ENCODE results near the gene CTSK. TPM values are rescaled to one million over a fixed set of nuclear protein-coding genes. Genes with fewer than 3 reads are reported as not detected.

The CTSK gene
- total RNA-seq, 4 donors from 2014 or later = 3.0 to 71.7 (median 38.5) TPM

GRCh38 chr1:150829751-150830150, 21.7 kb upstream of the CTSK start:
- no peaks in the 10 kb centered on the region for H3K4me1 ChIP-seq
- H3K36me3 ChIP-seq = peaks cover 0 to 100% (median 35%) of the 10 kb centered on the region in 3 donors
- WGBS, 2 donors = 86 to 87% methylated on average over 5 to 7 of the region's 7 CpGs
- no peaks in the 10 kb centered on the region for H3K27me3 ChIP-seq
- H3K4me3 ChIP-seq = no peak overlapping the region
- TF ChIP-seq POLR2A (IDR thresholded peaks at IDR 0.05) (no peak), CTCF (IDR thresholded peaks at IDR 0.05) (peak in 3 of 6 experiments; percentile 12 to 40 (median 22))
- intact Hi-C loops (cut with DNase I) = no loop called here
- H3K27ac ChIP-seq = no peak overlapping the region
- no peaks in the 10 kb centered on the region for H3K9me3 ChIP-seq
- no peak for DNase-seq

- H3K27ac ChIP-seq = no peak overlapping the region
- H3K4me1 ChIP-seq = no peaks in the 10 kb centered on the region
- no peaks in the 10 kb centered on the region for H3K27me3 ChIP-seq
- intact Hi-C loops (cut with DNase I) = no loop called here
- peaks cover 0 to 100% (median 53%) of the 10 kb centered on the region in 3 donors for H3K36me3 ChIP-seq
- no peak for TF ChIP-seq POLR2A (IDR thresholded peaks at IDR 0.05)
- TF ChIP-seq CTCF (IDR thresholded peaks at IDR 0.05) = no peak
- H3K4me3 ChIP-seq = no peak overlapping the region
- no peaks in the 10 kb centered on the region for H3K9me3 ChIP-seq
- DNase-seq = no peak
- 87 to 100% methylated on average over 1 of the region's 1 CpG for WGBS, 2 donors
Observed at GRCh38 chr1:150826299-150826698, 18.2 kb upstream of the CTSK start.

GRCh38 chr1:150820730-150821512, 12.9 kb upstream of the CTSK start:
- Histone ChIP-seq H3K4me3 (no peak overlapping the region), H3K27me3 (no peaks in the 10 kb centered on the region), H3K36me3 (peaks cover 9 to 100% (median 53%) of the 10 kb centered on the region in 3 donors), H3K4me1 (no peaks in the 10 kb centered on the region), H3K27ac (no peak overlapping the region), H3K9me3 (no peaks in the 10 kb centered on the region)
- DNase-seq = no peak
- TF ChIP-seq POLR2A (IDR thresholded peaks at IDR 0.05) = no peak
- intact Hi-C loops (cut with DNase I) = no loop called here
- WGBS, 2 donors = 69 to 71% methylated on average over 7 of the region's 7 CpGs

GRCh38 chr1:150815871-150816270, 7.8 kb upstream of the CTSK start:
- TF ChIP-seq CTCF (IDR thresholded peaks at IDR 0.05) (no peak), POLR2A (IDR thresholded peaks at IDR 0.05) (no peak)
- peaks cover 21 to 100% (median 53%) of the 10 kb centered on the region in 3 donors for H3K36me3 ChIP-seq
- WGBS, 2 donors = 86 to 88% methylated on average over 4 of the region's 4 CpGs
- no peaks in the 10 kb centered on the region for H3K4me1 ChIP-seq
- H3K27ac ChIP-seq = no peak overlapping the region
- H3K27me3 ChIP-seq = no peaks in the 10 kb centered on the region
- H3K9me3 ChIP-seq = no peaks in the 10 kb centered on the region
- DNase-seq = no peak
- intact Hi-C loops (cut with DNase I) = no loop called here
- H3K4me3 ChIP-seq = no peak overlapping the region

- H3K4me3 ChIP-seq = no peak overlapping the region
- no peak for DNase-seq
- H3K27me3 ChIP-seq = no peaks in the 10 kb centered on the region
- WGBS, 2 donors = 39 to 42% methylated on average over 4 to 5 of the region's 5 CpGs
- intact Hi-C loops (cut with DNase I) = no loop called here
- H3K36me3 ChIP-seq = peaks cover 21 to 77% (median 49%) of the 10 kb centered on the region in 3 donors
- H3K4me1 ChIP-seq = peaks cover 0 to 12% (median 0%) of the 10 kb centered on the region in 3 donors
- H3K27ac ChIP-seq = peak overlapping the region in 2 of 4 donors; percentile 0 to 9
- no peak for TF ChIP-seq POLR2A (IDR thresholded peaks at IDR 0.05)
- TF ChIP-seq CTCF (IDR thresholded peaks at IDR 0.05) = peak; percentile 17 to 90 (median 79)
- no peaks in the 10 kb centered on the region for H3K9me3 ChIP-seq
Observed at GRCh38 chr1:150813028-150813707, 5.1 kb upstream of the CTSK start.

Data from esophagus squamous epithelium (tissue), 5 donors.